Mammary epithelial cell (primary cell): ENCODE measurements around the gene ID2.

Experiments used
- CTCF ChIP-seq, 2 donors: IDR thresholded peaks in 1 of 2; conservative IDR thresholded peaks in 1 of 2; 2 replicates each; pipeline ENCODE4 v1.5.1; 2011 to 2012; ENCODE audit warnings: inconsistent platforms in 2 of 2, low read length in 2 of 2, mild to moderate bottlenecking in 2 of 2, control low read depth in 1 of 2, low read depth in 1 of 2; ENCODE audit not compliant: insufficient read depth in 1 of 2; ENCODE audit errors: extremely low read depth in 1 of 2
- EZH2 ChIP-seq: IDR thresholded peaks from 2 replicates; pipeline ENCODE4 v1.6.1; 2012; ENCODE audit warnings: low read length, inconsistent platforms, borderline replicate concordance

DNA sequence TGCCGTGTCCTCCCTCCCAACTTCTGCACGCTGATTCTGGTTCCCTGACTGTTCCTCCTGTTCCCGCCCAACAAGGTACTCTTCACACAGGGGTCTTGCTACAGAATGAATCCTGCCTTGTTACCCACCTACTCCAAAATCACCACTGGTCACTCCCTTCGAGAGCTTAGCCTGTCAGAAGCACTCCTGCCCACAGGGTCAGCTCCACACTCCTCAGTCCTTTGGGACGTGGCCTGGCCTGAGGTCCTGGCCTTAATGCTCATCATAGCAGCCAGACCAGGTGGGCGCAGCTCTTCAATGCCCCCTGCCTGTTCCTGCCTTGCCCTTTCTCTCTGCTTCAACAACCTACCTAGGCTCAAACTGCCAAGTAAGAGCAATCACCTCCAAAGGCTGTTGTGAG, 27.8 kb upstream of the ID2 start:
- no peak for TF ChIP-seq CTCF (conservative IDR thresholded peaks at IDR 0.05 in 1 of 2, IDR thresholded peaks at IDR 0.05 in 1 of 2; ENCODE audit: extremely low read depth in 1 of 2, insufficient read depth in 1 of 2, low read depth in 1 of 2, low read length in 2 of 2)
- no peak for TF ChIP-seq EZH2
